Tibial nerve (tissue), 3 donors: ENCODE measurements around the gene ADRA2B.
A peak's percentile ranks its signal among the peaks of the same experiment; 100 is the strongest.
"Not testable (repeated sequence)": the region's sequence is repeated elsewhere in the genome, so short reads cannot be mapped to it uniquely, and the experiment has no call there.

Experiments
- POLR2A ChIP-seq, 2 donors: fragments of 450-650 bp; IDR thresholded peaks; one replicate each; pipeline ENCODE4 v1.6.1; 2017; ENCODE audit warnings: antibody characterized with exemption in 2 of 2, mild to moderate bottlenecking in 2 of 2, moderate library complexity in 2 of 2
- TF ChIP-seq, protein P1 (sequence below), 5 experiments: fragments of 200-600 bp in 3 of 5; fragments of 450-650 bp in 2 of 5; sonication (generic) in 3 of 5; IDR thresholded peaks; one replicate each; pipeline ENCODE4 v1.5.1; 2016 to 2019; ENCODE audit warnings: antibody characterized with exemption in 5 of 5, mild to moderate bottlenecking in 3 of 5, moderate library complexity in 2 of 5

DNA sequence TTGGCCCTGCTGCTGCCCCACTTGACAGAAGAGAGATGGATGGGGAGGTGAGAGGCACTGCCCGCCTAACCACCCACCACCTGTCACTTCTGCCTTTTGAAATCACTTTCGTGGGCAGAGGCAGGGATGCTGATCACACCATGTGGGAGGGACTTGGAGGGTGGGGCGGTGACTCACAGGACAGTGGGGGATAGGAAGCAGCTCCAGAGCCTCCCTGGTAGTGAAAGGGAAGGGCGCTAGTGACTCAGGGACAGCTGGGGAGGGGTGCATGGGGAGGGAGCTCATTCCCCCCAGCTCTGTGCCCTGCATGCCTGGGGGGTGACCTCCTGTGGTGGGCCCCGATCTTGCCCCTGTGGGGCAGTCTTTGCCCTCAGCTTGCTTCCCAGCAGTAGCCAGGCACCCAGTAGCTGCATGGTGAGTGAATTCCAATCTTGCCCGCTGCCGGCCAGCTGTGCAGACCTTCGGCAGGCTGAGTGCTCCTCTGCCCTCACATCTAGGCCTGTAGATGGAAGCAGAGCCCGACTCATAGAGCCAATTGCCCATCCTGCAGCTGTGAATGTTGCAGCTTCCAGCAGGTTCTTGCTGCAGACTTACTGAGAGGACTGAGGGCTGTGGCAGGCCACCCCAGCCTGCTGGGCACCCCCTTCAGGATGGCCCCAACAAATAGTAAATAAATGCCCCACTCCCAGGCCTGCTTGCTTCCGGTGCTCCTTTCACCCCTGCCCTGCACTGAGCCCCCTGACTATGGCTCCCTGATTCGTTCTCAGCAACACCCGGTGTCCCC lies 53.1 kb downstream of the ADRA2B start:
- TF ChIP-seq, protein P1, sequence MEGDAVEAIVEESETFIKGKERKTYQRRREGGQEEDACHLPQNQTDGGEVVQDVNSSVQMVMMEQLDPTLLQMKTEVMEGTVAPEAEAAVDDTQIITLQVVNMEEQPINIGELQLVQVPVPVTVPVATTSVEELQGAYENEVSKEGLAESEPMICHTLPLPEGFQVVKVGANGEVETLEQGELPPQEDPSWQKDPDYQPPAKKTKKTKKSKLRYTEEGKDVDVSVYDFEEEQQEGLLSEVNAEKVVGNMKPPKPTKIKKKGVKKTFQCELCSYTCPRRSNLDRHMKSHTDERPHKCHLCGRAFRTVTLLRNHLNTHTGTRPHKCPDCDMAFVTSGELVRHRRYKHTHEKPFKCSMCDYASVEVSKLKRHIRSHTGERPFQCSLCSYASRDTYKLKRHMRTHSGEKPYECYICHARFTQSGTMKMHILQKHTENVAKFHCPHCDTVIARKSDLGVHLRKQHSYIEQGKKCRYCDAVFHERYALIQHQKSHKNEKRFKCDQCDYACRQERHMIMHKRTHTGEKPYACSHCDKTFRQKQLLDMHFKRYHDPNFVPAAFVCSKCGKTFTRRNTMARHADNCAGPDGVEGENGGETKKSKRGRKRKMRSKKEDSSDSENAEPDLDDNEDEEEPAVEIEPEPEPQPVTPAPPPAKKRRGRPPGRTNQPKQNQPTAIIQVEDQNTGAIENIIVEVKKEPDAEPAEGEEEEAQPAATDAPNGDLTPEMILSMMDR (IDR thresholded peaks at IDR 0.05): peak in 3 of 5 experiments; percentile 16 to 42 (median 25)
- not testable (repeated sequence) for TF ChIP-seq POLR2A (IDR thresholded peaks at IDR 0.05)
